GM12878 (cell line): ENCODE results near the gene YTHDF2. TPM values are rescaled to one million over a fixed set of nuclear protein-coding genes. Genes with fewer than 3 reads are reported as not detected.
"Not testable (repeated sequence)": the region's sequence is repeated elsewhere in the genome, so short reads cannot be mapped to it uniquely, and the experiment has no call there.

Source experiments
- ATAC-seq: fragments of 200-7000 bp; cut with Tn5 transposase; 3 replicates; pipeline ENCODE4 v1.9.1; 2020; ENCODE audit warnings: mild to moderate bottlenecking, moderate library complexity
- BruUV-seq: library from RNA; stranded (reverse); fragments of 400-500 nt; replicated peaks from 2 replicates; lab custom pipeline; 2021; lab: Mats Ljungman, UMichigan
- CTCF ChIA-PET: fragments of 300-600 bp; sonication (Branson Sonifier 250); formaldehyde crosslinking; extraction: SDS; loops from one replicate; lab custom pipeline; 2021; ENCODE audit warnings: inconsistent platforms; lab: Yijun Ruan, JAX
- POLR2A ChIA-PET: fragments of 350-600 bp; formaldehyde crosslinking; extraction: SDS; loops from one replicate; lab custom pipeline; 2021; ENCODE audit warnings: inconsistent platforms; lab: Charles Lee
- RAD21 ChIA-PET: fragments of 300-600 bp; sonication (Branson Sonifier 250); formaldehyde crosslinking; loops from one replicate; lab custom pipeline; 2023; ENCODE audit warnings: antibody characterized with exemption; ENCODE audit not compliant: unreplicated experiment; lab: Charles Lee
- SMC1A ChIA-PET: fragments of 300-600 bp; sonication (Branson Sonifier 250); formaldehyde crosslinking; loops from one replicate; lab custom pipeline; 2023; ENCODE audit not compliant: unreplicated experiment, uncharacterized antibody; lab: Charles Lee
- DNase-seq: peaks from one replicate; pipeline ENCODE4 v3.0.0-alpha.2; 2011; ENCODE audit warnings: low read depth, low spot score
- FAIRE-seq: peaks from 3 replicates; lab custom pipeline; 2011; peaks lifted over from hg19 to GRCh38; lab: Jason Lieb, UNC
- H2AFZ ChIP-seq: 2 replicates; pipeline ENCODE4 v1.6.0; 2011; ENCODE audit warnings: low read depth, low read length, control low read depth; ENCODE audit not compliant: control insufficient read depth
- H3K27ac ChIP-seq: 2 replicates; pipeline ENCODE4 v1.5.1; 2011; ENCODE audit warnings: control low read depth; ENCODE audit not compliant: control insufficient read depth, insufficient read depth
- H3K27me3 ChIP-seq, 2 experiments: replicated peaks in 1 of 2; 2 replicates each; pipeline versions ENCODE4 v1.6.0 to v1.6.1; 2011; ENCODE audit warnings: low read length in 1 of 2; ENCODE audit not compliant: control insufficient read depth in 2 of 2, insufficient read depth in 2 of 2
- H3K36me3 ChIP-seq, 2 experiments: 2 replicates each; pipeline ENCODE4 v1.5.1; 2011; ENCODE audit warnings: low read length in 1 of 2; ENCODE audit not compliant: control insufficient read depth in 2 of 2, insufficient read depth in 2 of 2
- H3K4me1 ChIP-seq: 2 replicates; pipeline ENCODE4 v1.6.1; 2011; ENCODE audit warnings: mild to moderate bottlenecking, low read length, moderate library complexity, mixed read lengths; ENCODE audit not compliant: control insufficient read depth, insufficient read depth
- H3K4me2 ChIP-seq: 2 replicates; pipeline ENCODE4 v1.6.0; 2011; ENCODE audit warnings: control low read depth; ENCODE audit not compliant: control insufficient read depth, insufficient read depth
- H3K4me3 ChIP-seq: fragments of 200-600 bp; sonication (generic); 2 replicates; pipeline ENCODE4 v1.5.1; 2016
- H3K79me2 ChIP-seq: 2 replicates; pipeline ENCODE4 v1.6.0; 2011; ENCODE audit warnings: low read length; ENCODE audit not compliant: control insufficient read depth, insufficient read depth
- H3K9ac ChIP-seq: 2 replicates; pipeline ENCODE4 v1.8.0; 2011; ENCODE audit warnings: low read length, control low read depth, mixed read lengths; ENCODE audit not compliant: control insufficient read depth, insufficient read depth
- H3K9me3 ChIP-seq: replicated peaks from 3 replicates; pipeline ENCODE4 v1.5.1; 2011; ENCODE audit warnings: mild to moderate bottlenecking, low read length; ENCODE audit not compliant: control insufficient read depth, insufficient read depth
- H4K20me1 ChIP-seq: 2 replicates; pipeline ENCODE4 v1.6.0; 2011; ENCODE audit not compliant: control insufficient read depth, insufficient read depth
- NFYB ChIP-seq: IDR thresholded peaks from 2 replicates; pipeline ENCODE4 v1.6.1; 2011; ENCODE audit warnings: low read depth, mild to moderate bottlenecking, low read length, improper control_type of control experiment, moderate library complexity; ENCODE audit not compliant: insufficient read depth
- WGBS: methylation state at CpG from one replicate; pipeline ENCODE4 v1.1.6; 2016; ENCODE audit warnings: low lambda C conversion rate; ENCODE audit not compliant: insufficient replicate concordance, insufficient coverage; ENCODE audit errors: missing lambda C conversion rate; 5-methylcytosine and 5-hydroxymethylcytosine counted together
- in situ Hi-C: fragments of 300-500 bp; cut with MboI; formaldehyde crosslinking; loops from 9 replicates; pipeline ENCODE4 v1.14.3; 2018; ENCODE audit warnings: mixed read lengths
- intact Hi-C: fragments of 100-400 bp; cut with micrococcal nuclease; formaldehyde crosslinking; loops from one replicate; pipeline ENCODE4 v1.14.2; 2022; ENCODE audit not compliant: unreplicated experiment
- polyA plus RNA-seq, 11 experiments: library from polyadenylated mRNA; depleted of rRNA in 4 of 11; unstranded in 6 of 11; stranded (reverse) in 5 of 11; fragments of >200 nt; fragmentation: Nextera tagmentation in 4 of 11; fragmentation: Illumina TruSeq in 1 of 11; extraction: Ambion mirVana in 4 of 11; extraction: Trizol in 1 of 11; gene quantifications; 1 replicate in 1 of 11; 2 replicates in 10 of 11; pipeline versions ENCODE4 v1.2.1 to v1.2.3, GENCODE V29; 2011 to 2016; ENCODE audit warnings: inconsistent platforms in 2 of 11, missing spikeins in 2 of 11, low read depth in 1 of 11
- total RNA-seq, 4 experiments: library from RNA; depleted of rRNA in 3 of 4; stranded (reverse); fragments of >200 nt in 3 of 4; fragmentation: Illumina TruSeq in 1 of 4; extraction: Trizol in 1 of 4; gene quantifications; 2 replicates each; pipeline versions ENCODE4 v1.2.1 to v1.2.3, GENCODE V29; 2013 to 2021

YTHDF2 gene
- total and polyA plus RNA-seq, 10 of the 15 experiments (the other 5 are each of a cell fraction or from before 2014, with no cell fraction given): 42.4 to 121 (median 66.9) TPM

GRCh38 chr1:28750330-28750729, 13.6 kb downstream of the YTHDF2 start (continued):
- TF ChIP-seq NFYB: no peak

GRCh38 chr1:28750771-28751294, 14.1 kb downstream of the YTHDF2 start:
- H2AFZ ChIP-seq, H3K9me3 ChIP-seq, H3K4me2 ChIP-seq, FAIRE-seq, H3K9ac ChIP-seq, in situ Hi-C loops, BruUV-seq, ATAC-seq, H3K27ac ChIP-seq, H3K27me3 ChIP-seq, intact Hi-C loops, H3K4me1 ChIP-seq, H3K4me3 ChIP-seq, DNase-seq, H4K20me1 ChIP-seq: not testable (repeated sequence)
- CTCF ChIA-PET: interaction anchor here (1.6 kb wide), 1 partner anchor 14 kb away, joined by 7 read pairs; the partner anchor contains the start of gene YTHDF2
- SMC1A ChIA-PET: interaction anchor here (1.6 to 2.3 kb wide), 2 partner anchors 9 to 14 kb away, joined by 6 to 8 read pairs; partner anchors contain the start of gene YTHDF2
- RAD21 ChIA-PET: interaction anchor here (2.8 kb wide), 1 partner anchor 14 kb away, joined by 14 read pairs; the partner anchor contains the start of gene YTHDF2
- Histone ChIP-seq H3K36me3 (peaks cover 0 to 20% of the 10 kb centered on the region in 2 experiments), H3K79me2 (peaks cover 95% of the 10 kb centered on the region)
- WGBS: 81% methylated on average over 7 of the region's 8 CpGs
- POLR2A ChIA-PET: interaction anchor here (0.6 to 2.3 kb wide), 4 partner anchors 43 to 132 kb away, joined by 3 to 7 read pairs (median 4); partner anchors contain the start of gene GMEB1
